Renal cortical epithelial cell (primary cell): ENCODE data around the gene OR1E2. TPM values are rescaled to one million over a fixed set of nuclear protein-coding genes. Genes with fewer than 3 reads are reported as not detected.
"Not testable (repeated sequence)": the region's sequence is repeated elsewhere in the genome, so short reads cannot be mapped to it uniquely, and the experiment has no call there.

Source experiments
- DNase-seq: peaks from one replicate; pipeline ENCODE4 v3.0.0-alpha.2; 2011; ENCODE audit warnings: low read depth
- total RNA-seq: library from RNA; depleted of rRNA; stranded (reverse); fragments of >200 nt; gene quantifications from 2 replicates; pipeline ENCODE4 v1.2.3, GENCODE V29; 2014

OR1E2 gene
- total RNA-seq, 1 donor from 2014 or later: not detected

DNA sequence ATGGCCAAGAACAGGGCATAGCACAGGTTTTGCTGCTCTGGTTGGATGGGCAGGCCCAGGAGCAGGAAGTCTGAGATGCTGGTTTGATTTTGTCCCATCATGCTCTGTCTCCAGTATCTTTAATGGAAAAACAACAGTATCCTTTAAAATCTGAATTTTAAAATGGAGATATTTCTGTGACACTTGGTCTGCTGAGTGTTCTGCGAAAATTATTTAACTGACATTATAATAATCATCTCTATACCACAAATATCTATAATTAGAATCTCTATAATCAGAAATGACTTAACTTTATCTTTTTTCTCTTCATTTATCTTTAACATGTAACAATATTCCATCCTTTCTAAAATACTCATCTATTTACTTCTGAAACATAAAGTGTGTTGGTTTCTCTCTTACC lies 35.3 kb downstream of the OR1E2 start, which contains the start of gene OR1E1:
OR1E1 (minus strand) TSS at position 101 of the 400 bp plus-strand sequence; CDS start at position 101, 0 bp downstream.
- DNase-seq: no peak

DNA sequence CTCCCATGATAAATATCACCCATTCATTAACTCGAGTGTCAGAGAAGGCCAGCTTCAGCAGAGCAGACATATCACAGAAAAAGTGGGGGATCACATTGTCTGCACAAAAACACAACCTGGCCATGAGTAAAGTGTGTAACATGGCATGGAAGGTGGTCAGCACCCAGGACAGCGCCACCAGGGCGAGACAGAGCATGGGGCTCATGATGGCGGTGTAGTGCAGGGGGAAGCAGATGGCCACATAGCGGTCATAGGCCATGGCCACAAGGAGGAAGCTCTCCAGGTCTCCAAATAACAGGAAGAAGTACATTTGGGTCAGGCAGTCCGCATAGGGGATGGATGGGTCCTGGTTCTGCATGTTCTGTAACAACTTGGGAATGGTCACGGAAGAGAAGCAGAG lies 35.8 kb downstream of the OR1E2 start:
- not testable (repeated sequence) for DNase-seq

DNA sequence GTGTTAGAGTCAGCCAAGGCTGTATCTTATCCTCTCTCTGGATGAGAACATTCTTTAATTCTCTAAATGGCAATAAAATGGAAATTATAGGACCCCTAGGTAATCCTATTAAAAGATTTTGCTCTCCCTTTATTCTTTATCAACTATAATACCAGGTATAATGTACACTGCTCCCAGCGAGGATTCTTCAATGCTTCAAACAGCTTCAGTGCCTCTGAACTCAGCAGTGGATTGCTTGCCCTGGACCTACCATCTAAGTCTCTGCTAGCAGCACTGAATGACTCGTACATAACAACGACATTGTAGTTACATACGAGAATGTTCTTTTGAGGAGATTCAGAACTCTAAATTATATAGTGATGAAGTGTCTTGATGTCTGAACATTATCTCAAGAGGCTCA lies 43.9 kb downstream of the OR1E2 start:
- DNase-seq: no peak

DNA sequence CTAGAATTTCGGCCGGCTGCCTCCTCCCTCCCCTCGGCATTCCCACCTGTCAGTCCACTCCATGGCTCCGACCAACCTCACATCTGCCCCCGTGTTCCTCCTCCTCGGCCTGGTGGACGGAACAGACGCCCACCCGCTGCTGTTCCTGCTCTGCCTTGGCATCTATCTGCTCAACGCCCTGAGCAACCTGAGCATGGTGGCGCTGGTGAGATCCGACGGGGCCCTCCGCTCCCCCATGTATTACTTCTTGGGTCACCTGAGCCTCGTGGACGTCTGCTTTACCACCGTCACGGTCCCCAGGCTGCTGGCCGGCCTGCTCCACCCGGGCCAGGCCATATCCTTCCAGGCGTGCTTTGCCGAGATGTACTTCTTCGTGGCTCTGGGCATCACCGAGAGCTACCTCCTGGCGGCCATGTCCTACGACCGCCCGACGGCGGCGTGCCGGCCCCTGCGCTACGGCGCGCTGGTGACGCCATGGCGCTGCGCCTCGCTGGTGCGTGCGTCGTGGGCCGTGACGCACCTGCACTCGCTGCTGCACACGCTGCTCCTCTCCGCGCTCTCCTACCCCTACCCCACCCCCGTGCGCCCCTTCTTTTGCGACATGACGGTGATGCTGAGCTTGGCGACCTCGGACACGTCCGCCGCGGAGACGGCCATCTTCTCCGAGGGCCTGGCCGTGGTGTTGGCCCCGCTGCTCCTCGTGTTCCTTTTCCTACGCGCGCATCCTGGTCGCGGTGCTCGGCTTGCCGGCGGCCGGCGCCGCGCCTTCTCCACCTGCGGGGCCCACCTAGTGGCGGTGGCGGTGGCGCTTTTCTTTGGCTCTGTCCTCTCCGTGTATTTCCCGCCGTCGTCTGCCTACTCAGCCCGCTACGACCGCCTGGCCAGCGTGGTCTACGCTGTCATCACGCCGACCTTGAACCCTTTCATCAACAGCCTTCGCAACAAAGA lies 47.5 kb downstream of the OR1E2 start, which contains the start of gene OR3A2:
OR3A2 (minus strand) TSS at position 440 of the 948 bp plus-strand sequence.
- DNase-seq: no peak

Other genes starting within 250 kb of the OR1E2 start
- gene OR1A2, start 236.3 kb downstream of the OR1E2 start, total RNA-seq: not detected in 2 replicates
- gene OR1A1, start 226.2 kb downstream of the OR1E2 start, total RNA-seq: not detected in 2 replicates
- not detected in 2 replicates for gene OR3A1, start 135.5 kb downstream of the OR1E2 start, total RNA-seq
- not detected in 2 replicates for gene OR3A2, start 47.5 kb downstream of the OR1E2 start, total RNA-seq
- gene OR1E1, start 35.4 kb downstream of the OR1E2 start, total RNA-seq: not detected in 2 replicates
- gene OR3A3, start 22.5 kb downstream of the OR1E2 start, total RNA-seq: under 0.01 TPM in 1 of 2 replicates, not detected in the other
- gene SPATA22, start 38.0 kb upstream of the OR1E2 start, total RNA-seq: 0.35 TPM in 1 of 2 replicates, not detected in the other
- gene ASPA, start 42.2 kb upstream of the OR1E2 start, total RNA-seq: 0.20 and 0.87 TPM in 2 replicates
- gene TRPV3, start 124.0 kb upstream of the OR1E2 start, total RNA-seq: under 0.01 and 0.89 TPM in 2 replicates
- gene TRPV1, start 175.6 kb upstream of the OR1E2 start, total RNA-seq: 0.52 and 5.9 TPM in 2 replicates
- 13.8 and 21.2 TPM in 2 replicates for gene SHPK, start 202.4 kb upstream of the OR1E2 start, total RNA-seq
- gene CTNS, start 202.9 kb upstream of the OR1E2 start, total RNA-seq: 14.2 and 17.8 TPM in 2 replicates
- 389 and 414 TPM in 2 replicates for gene TAX1BP3, start 234.7 kb upstream of the OR1E2 start, total RNA-seq
- gene EMC6, start 235.0 kb upstream of the OR1E2 start, total RNA-seq: 15.3 and 18.8 TPM in 2 replicates